Esophagus (tissue), 2 donors: Measurements from ENCODE around the gene SLC35E2B. TPM values are rescaled to one million over a fixed set of nuclear protein-coding genes. Genes with fewer than 3 reads are reported as not detected.

Experiments used
- H3K27ac ChIP-seq, 2 donors: one replicate each; pipeline ENCODE4 v1.5.1; 2013; ENCODE audit warnings: low read depth in 2 of 2, mild to moderate bottlenecking in 2 of 2, inconsistent platforms in 1 of 2, low read length in 1 of 2, moderate library complexity in 1 of 2
- H3K27me3 ChIP-seq, 2 donors: one replicate each; pipeline ENCODE4 v1.6.1; 2013; ENCODE audit warnings: low read length in 2 of 2, control low read depth in 1 of 2, mild to moderate bottlenecking in 1 of 2; ENCODE audit not compliant: insufficient read depth in 2 of 2, control insufficient read depth in 1 of 2
- H3K36me3 ChIP-seq, 2 donors: one replicate each; pipeline ENCODE4 v1.6.1; 2013; ENCODE audit warnings: low read length in 1 of 2; ENCODE audit not compliant: control insufficient read depth in 2 of 2, insufficient read depth in 2 of 2
- H3K4me1 ChIP-seq, 2 donors: one replicate each; pipeline ENCODE4 v1.6.1; 2013; ENCODE audit warnings: low read length in 1 of 2; ENCODE audit not compliant: control insufficient read depth in 2 of 2, insufficient read depth in 2 of 2
- H3K4me3 ChIP-seq, 2 donors: one replicate each; pipeline ENCODE4 v1.5.1; 2013; ENCODE audit warnings: low read length in 2 of 2, mild to moderate bottlenecking in 2 of 2, low read depth in 1 of 2, moderate library complexity in 1 of 2
- H3K9me3 ChIP-seq, 2 donors: one replicate each; pipeline ENCODE4 v1.6.1; 2013; ENCODE audit warnings: mild to moderate bottlenecking in 2 of 2, low read depth in 1 of 2, low read length in 1 of 2, moderate library complexity in 1 of 2; ENCODE audit not compliant: control insufficient read depth in 2 of 2, insufficient read depth in 1 of 2
- WGBS, 2 donors: extraction: QIAGEN DNeasy Blood & Tissue Kit; methylation state at CpG; one replicate each; pipeline ENCODE4 v1.1.7; 2013; 5-methylcytosine and 5-hydroxymethylcytosine counted together
- polyA plus RNA-seq, 2 donors: library from polyadenylated mRNA; stranded (reverse); fragments of 200-250 nt; gene quantifications; one replicate each; pipeline ENCODE4 v1.2.3, GENCODE V29; 2013
- donor health status: healthy with polysubstance abuse.
- donor health status: Bipolar disorder and iron deficiency.

SLC35E2B gene
- polyA plus RNA-seq, 2 donors: 12.0 to 17.9 TPM

DNA sequence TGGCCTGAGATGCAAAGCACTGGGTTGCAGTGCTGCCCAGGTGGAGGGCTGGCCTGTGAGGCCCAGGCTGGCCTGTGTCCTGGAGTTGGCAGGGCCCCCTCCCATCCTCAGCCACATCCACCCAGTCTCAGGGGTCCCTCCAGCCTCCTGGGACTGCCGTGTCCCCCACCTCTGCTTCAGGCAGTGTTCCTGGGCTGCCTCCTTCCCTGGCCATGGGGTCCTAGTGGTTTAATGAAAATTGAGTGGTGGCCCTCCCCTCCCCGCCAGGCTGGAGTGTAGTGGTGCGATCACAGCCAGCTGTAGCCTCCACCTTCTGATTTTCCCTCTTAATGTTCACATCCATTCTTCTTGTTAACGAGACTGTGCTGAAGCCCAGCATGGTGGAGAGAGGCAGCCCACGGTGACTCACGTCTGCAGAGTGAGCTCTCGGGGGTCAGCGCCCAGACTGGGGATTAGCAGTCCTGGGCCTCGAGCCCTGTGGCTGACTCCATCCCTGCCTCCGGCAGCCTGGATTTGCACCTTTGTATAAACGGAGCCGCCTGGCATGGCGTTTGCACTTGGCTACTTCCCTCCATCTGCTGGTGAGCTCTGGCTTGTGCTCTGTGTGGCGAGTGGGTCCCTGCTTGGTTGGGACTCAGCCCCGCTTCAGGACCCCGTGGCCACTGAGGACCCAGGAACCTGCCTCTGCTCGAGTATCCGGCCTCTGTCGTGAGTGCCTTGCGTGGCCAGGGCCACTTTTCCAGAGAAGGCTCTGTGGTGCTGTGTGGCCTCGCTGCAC, 70.4 kb downstream of the SLC35E2B start:
- Histone ChIP-seq H3K4me1 (peaks cover 0 to 18% of the 10 kb centered on the region in 2 donors), H3K27me3 (no peaks in the 10 kb centered on the region), H3K36me3 (peaks cover 0 to 22% of the 10 kb centered on the region in 2 donors), H3K4me3 (no peak overlapping the region), H3K9me3 (no peaks in the 10 kb centered on the region), H3K27ac (no peak overlapping the region)
- 62 to 71% methylated on average over 21 of the region's 21 CpGs for WGBS, 2 donors

DNA sequence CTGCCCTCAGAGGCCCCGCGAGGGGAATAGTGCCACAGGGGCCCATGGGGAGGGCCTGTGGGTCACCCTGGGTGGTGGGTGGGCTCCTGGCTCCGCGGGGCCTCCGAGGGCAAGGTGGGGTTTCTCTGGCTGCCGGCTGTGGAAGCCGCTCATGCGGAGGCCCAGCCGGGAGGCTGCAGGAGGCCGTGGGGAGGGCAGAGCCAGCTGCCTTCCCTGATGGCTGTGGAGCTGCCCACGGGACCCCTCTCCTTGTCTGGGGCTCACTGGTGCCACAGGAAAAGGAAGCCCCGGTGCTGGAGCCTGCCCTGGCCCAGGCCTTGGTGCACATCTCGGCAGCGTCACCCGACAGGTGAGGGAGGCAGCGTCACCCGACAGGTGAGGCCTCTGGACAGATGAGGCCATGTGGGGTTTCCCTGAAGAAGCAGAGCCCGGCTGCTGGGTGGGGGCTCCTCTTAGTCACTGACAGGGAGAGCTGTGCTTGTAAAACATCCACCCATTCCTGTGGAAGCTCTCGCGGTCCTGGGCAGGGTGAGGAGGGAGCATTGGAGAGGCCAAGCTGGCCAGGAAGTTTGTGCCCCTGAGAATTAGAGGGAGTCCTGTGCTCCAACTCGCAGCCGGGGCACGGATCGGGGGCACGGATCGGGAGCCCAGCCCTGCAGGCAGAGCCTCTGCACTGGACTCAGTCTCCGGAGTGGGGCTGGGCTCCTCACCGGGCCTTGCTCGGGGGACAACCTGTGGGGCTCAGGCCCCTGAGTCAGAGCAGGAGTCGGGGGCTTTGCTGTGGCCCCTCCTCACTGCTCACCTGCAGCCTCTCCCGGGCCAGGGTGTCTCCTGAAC, 71.2 kb downstream of the SLC35E2B start:
- H3K27me3 ChIP-seq: no peaks in the 10 kb centered on the region
- H3K4me1 ChIP-seq: peaks cover 5 to 18% of the 10 kb centered on the region in 2 donors
- 86 to 87% methylated on average over 31 of the region's 31 CpGs for WGBS, 2 donors
- H3K4me3 ChIP-seq: no peak overlapping the region
- peaks cover 0 to 22% of the 10 kb centered on the region in 2 donors for H3K36me3 ChIP-seq
- H3K9me3 ChIP-seq: no peaks in the 10 kb centered on the region
- H3K27ac ChIP-seq: no peak overlapping the region

DNA sequence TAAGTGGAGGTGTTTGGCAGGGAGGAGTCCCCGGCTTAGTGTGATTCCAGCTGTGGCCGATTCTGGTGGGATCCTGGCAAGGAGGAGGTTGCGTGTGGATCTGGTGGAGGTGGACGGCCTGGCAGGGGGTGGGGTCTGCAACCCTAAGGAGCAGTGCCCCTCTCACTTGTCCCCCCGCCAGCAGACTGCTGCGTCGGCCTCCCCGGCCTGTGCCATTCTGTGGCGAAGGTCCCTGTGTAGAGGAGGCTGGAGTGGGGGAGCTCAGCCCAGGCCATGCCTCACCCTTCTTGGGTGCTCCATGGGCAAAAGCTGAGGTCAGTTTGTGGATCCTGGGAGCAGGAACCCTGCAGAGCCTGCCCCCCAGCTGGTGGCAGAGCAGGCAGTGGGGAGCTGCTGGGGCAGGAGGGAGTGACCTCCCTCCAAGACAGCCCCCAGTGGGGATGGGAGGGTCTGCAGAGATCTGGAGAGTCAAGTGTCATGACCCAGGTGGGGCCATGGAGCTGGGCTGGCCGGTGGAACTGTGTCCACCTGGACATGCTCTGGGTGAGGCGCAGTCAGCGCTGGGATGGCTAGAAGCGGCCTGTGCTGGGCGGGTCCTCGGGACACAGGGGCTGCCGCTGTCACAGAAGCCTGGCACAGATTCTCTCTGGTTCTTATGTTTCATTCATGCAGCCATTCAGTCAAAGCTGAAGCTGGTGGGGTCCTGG, 72.0 kb downstream of the SLC35E2B start:
- Histone ChIP-seq H3K9me3 (no peaks in the 10 kb centered on the region), H3K27me3 (no peaks in the 10 kb centered on the region), H3K27ac (no peak overlapping the region), H3K4me1 (peaks cover 5 to 14% of the 10 kb centered on the region in 2 donors), H3K4me3 (no peak overlapping the region), H3K36me3 (peaks cover 0 to 21% of the 10 kb centered on the region in 2 donors)
- 90 to 92% methylated on average over 15 to 16 of the region's 16 CpGs for WGBS, 2 donors

DNA sequence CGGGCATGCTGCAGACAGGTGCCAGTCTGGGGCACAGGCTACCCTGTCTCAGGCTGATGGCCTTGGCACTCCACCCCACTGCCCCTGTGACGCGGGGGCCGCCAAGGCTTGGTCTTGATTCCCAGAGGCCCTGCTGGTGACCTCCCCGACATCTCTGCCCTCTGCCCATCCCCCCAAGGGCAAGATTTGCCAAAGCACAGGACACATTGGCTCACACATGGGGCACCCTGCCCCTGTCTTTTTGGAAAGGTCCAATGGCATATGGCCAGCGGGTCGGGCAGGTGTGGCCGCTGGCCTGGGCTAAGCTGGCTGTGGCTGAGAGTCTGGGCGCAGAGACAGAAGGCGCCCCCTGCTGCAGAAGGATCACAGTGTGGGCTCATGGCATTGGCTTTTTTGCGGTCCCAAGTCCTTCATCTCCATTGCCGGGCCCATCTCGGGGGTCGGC, 72.7 kb downstream of the SLC35E2B start:
- H3K27ac ChIP-seq: no peak overlapping the region
- H3K4me3 ChIP-seq: no peak overlapping the region
- 83 to 88% methylated on average over 14 of the region's 14 CpGs for WGBS, 2 donors
- no peaks in the 10 kb centered on the region for H3K27me3 ChIP-seq
- peaks cover 0 to 15% of the 10 kb centered on the region in 2 donors for H3K36me3 ChIP-seq
- H3K9me3 ChIP-seq: no peaks in the 10 kb centered on the region
- H3K4me1 ChIP-seq: peaks cover 5 to 14% of the 10 kb centered on the region in 2 donors

DNA sequence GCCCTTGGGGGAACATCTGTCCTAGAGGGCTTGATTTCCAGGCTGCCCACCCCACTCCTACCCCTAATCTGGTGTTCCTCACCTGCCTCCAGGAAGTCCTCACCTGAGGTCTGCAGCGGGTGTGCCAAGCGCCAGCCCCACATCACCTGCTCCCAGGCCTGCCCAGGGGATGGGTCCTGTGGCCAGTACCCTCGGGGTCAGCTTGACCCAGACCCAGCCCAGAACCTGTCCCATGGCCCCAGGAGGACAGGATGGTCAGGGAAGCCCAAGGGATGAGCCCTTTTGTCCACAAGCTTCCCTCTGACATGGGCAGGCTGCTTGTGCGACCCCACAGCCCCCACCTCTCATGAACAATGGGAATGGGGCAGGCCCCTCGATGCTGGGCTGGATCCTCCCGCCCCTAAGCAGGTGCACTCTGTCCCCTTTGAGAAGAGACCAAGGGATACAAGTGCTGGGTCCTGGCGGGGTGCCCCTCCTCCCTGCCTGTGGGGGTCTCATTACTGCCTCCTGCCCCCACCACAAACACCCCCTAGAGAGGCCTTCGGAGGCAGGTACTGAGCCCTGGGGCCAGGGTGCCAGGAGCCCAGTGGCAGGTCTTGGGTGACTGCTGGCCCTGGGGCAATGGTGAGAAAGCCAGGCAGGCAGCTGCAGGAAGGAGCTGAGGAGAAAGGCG, 74.1 kb downstream of the SLC35E2B start:
- WGBS, 2 donors: 86 to 92% methylated on average over 9 of the region's 9 CpGs
- Histone ChIP-seq H3K27me3 (no peaks in the 10 kb centered on the region), H3K4me1 (peaks cover 11 to 18% of the 10 kb centered on the region in 2 donors)

DNA sequence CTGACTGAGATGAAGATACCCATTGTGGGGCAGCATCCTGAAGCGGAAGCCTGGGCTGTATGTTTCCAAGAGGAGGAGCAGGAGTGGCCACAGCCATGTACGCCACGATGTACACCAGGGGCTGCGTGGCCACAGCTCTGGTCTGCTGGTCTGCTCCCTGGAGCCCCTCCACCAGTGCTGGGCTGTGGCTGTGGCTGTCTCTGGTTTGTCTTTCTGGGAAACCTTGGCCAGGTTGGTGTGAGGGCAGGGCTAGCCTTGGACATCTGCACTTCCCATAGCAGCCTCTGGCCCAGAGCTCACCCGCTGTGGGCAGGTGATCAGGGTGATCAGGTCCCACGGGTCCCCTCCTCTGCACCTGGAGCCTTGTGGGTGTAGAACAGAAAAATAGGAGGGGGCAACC, 74.7 kb downstream of the SLC35E2B start:
- Histone ChIP-seq H3K27me3 (no peaks in the 10 kb centered on the region), H3K4me3 (no peak overlapping the region), H3K27ac (no peak overlapping the region), H3K36me3 (no peaks in the 10 kb centered on the region), H3K4me1 (peaks cover 11 to 18% of the 10 kb centered on the region in 2 donors), H3K9me3 (no peaks in the 10 kb centered on the region)
- WGBS, 2 donors: 94 to 95% methylated on average over 6 of the region's 6 CpGs

More for the DNA sequence above, 74.1 kb downstream of the SLC35E2B start:
- Histone ChIP-seq H3K36me3 (peaks cover 0 to 3% of the 10 kb centered on the region in 2 donors), H3K9me3 (no peaks in the 10 kb centered on the region), H3K27ac (no peak overlapping the region), H3K4me3 (no peak overlapping the region)

DNA sequence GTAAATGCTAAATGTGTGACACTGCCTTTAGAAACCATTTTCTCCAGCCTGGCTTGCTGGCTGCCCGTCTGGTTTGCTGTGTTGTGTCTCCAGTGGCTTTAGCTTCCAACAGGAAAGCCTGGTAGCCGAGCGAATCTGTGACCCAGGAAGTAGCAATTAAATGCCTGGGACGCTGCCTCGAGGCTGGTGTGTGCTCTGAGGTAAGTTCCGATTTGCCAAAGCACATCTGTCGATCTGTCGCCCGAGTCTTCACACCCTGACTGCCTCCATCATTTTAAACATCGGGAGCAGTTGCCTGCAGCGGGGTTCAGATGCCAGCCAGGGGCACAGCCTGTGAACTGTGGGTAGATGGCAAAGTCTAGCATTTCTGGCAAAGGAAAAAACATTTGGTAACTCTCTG, 75.1 kb downstream of the SLC35E2B start:
- Histone ChIP-seq H3K27ac (no peak overlapping the region), H3K4me1 (peaks cover 11 to 18% of the 10 kb centered on the region in 2 donors), H3K36me3 (no peaks in the 10 kb centered on the region), H3K4me3 (no peak overlapping the region), H3K9me3 (no peaks in the 10 kb centered on the region), H3K27me3 (no peaks in the 10 kb centered on the region)
- 90% methylated on average over 11 of the region's 11 CpGs for WGBS, 2 donors

DNA sequence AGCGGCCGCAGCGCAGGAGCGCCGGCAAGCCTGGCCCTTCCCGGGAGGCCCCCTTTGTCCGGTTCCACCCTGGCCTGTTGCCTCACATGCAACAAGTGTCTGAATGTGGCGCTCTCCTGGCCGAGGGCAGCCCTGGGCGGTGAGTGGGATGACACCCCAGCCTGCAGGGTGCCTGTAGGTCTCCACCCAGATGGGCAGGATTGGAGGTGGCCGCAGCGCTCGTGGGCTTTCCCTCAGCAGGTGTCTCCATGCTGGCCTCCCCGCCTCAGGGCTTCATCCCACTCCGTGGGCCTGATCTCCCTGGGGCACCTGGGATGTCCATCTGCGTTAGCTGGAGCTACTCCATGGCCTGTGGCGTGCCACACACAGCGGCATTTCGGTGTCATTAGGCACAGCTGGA, 75.8 kb downstream of the SLC35E2B start:
- H3K36me3 ChIP-seq: no peaks in the 10 kb centered on the region
- H3K4me3 ChIP-seq: peak overlapping the region; percentile 84 to 98
- H3K9me3 ChIP-seq: no peaks in the 10 kb centered on the region
- H3K27me3 ChIP-seq: no peaks in the 10 kb centered on the region
- H3K4me1 ChIP-seq: peaks cover 11 to 18% of the 10 kb centered on the region in 2 donors
- 70 to 71% methylated on average over 19 of the region's 19 CpGs for WGBS, 2 donors
- H3K27ac ChIP-seq: no peak overlapping the region
